ENCODE results near the gene MYOZ1.

Gene MYOZ1

DNA sequence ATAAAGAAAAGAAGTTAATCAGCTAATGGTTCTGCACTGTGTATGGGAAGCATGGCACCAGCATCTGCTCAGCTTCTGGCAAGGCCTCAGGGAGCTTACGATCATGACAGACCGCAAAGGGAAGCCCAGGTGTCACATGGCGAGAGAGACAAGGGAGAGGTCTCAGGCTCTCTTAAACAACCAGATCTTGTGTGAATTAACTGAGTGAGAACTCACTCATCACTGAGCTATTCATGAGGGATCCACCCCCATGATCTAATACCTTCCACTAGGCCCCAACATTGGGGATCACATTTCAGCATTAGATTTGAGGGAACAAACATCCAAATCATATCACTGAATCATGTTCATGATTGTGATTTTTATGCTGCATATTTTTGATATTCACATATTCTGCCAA, 55.9 kb downstream of the MYOZ1 start:
- H3K36me3 ChIP-seq = no peaks in the 10 kb centered on the region
- no peaks in the 10 kb centered on the region for H3K27me3 ChIP-seq
- no peak for DNase-seq
- H3K4me1 ChIP-seq = peaks cover 0 to 25% (median 15%) of the 10 kb centered on the region in 4 donors
- TF ChIP-seq CTCF (IDR thresholded peaks at IDR 0.05) = no peak
- H3K4me3 ChIP-seq = no peak overlapping the region
- intact Hi-C loops (cut with DNase I; ENCODE audit: low total_unique reads) = loop anchor here (5.0 kb wide), 1 partner anchor 42 kb away; no protein-coding TSS in a partner anchor
- peak overlapping the region; percentile 64 to 66 for H3K27ac ChIP-seq
- no peaks in the 10 kb centered on the region for H3K9me3 ChIP-seq

DNA sequence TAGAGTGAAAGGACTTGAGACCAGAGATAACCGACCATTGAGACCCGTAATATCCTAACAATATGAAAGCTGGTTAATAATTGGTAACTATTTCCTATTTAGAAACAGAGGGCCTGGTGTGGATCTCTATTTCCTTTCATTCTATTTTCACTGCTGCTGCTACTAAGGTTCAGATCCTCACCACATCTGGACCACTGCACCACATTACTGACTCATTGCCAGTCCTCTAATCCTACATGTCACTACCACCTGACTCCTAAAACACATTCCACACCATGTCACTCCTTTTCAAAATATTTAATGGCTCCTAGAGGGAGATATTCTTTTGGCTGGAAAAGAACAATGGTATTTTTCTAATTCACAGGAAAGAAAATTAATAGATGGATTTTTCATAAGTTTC, 56.5 kb downstream of the MYOZ1 start:
- H3K4me1 ChIP-seq = peaks cover 0 to 25% (median 15%) of the 10 kb centered on the region in 4 donors
- H3K9me3 ChIP-seq = no peaks in the 10 kb centered on the region
- H3K27ac ChIP-seq = no peak overlapping the region
- no peaks in the 10 kb centered on the region for H3K36me3 ChIP-seq
- no peak overlapping the region for H3K4me3 ChIP-seq
- intact Hi-C loops (cut with DNase I; ENCODE audit: low total_unique reads) = loop anchor here (5.0 kb wide), 1 partner anchor 43 kb away; no protein-coding TSS in a partner anchor
- DNase-seq = no peak
- H3K27me3 ChIP-seq = no peaks in the 10 kb centered on the region
- no peak for TF ChIP-seq CTCF (IDR thresholded peaks at IDR 0.05)

GRCh38 chr10:73581918-73582317, 59.4 kb downstream of the MYOZ1 start:
- no peak for TF ChIP-seq CTCF (IDR thresholded peaks at IDR 0.05)
- H3K27ac ChIP-seq = no peak overlapping the region
- H3K9me3 ChIP-seq = no peaks in the 10 kb centered on the region
- peaks cover 0 to 40% (median 23%) of the 10 kb centered on the region in 4 donors for H3K4me1 ChIP-seq
- intact Hi-C loops (cut with DNase I; ENCODE audit: low total_unique reads) = no loop called here
- no peak for DNase-seq
- no peaks in the 10 kb centered on the region for H3K36me3 ChIP-seq
- no peak overlapping the region for H3K4me3 ChIP-seq
- H3K27me3 ChIP-seq = no peaks in the 10 kb centered on the region

Measured in tibial artery (tissue), 4 donors.